MM.1S (cell line): ENCODE measurements around the gene ID2.

Source experiments
- DNase-seq: peaks from one replicate; pipeline ENCODE4 v3.0.0-alpha.2; 2015
- H2AFZ ChIP-seq: fragments of 300-600 bp; sonication (generic); 2 replicates; pipeline ENCODE4 v1.6.0; 2016; ENCODE audit warnings: antibody characterized with exemption, low read length
- H3F3A ChIP-seq: fragments of 300-600 bp; sonication (generic); 2 replicates; pipeline ENCODE4 v1.6.1; 2016; ENCODE audit warnings: mild to moderate bottlenecking, antibody characterized with exemption, low read length, moderate library complexity, mixed read lengths; ENCODE audit not compliant: insufficient read depth
- H3K27ac ChIP-seq: fragments of 300-600 bp; sonication (generic); 2 replicates; pipeline ENCODE4 v1.5.1; 2016; ENCODE audit warnings: mild to moderate bottlenecking, low read length
- H3K27me3 ChIP-seq: fragments of 300-600 bp; sonication (generic); replicated peaks from 2 replicates; pipeline ENCODE4 v1.6.0; 2016; ENCODE audit warnings: low read length; ENCODE audit not compliant: insufficient read depth
- H3K36me3 ChIP-seq: fragments of 300-600 bp; sonication (generic); replicated peaks from 2 replicates; pipeline ENCODE4 v1.6.1; 2016; ENCODE audit warnings: mild to moderate bottlenecking, low read length, mixed read lengths; ENCODE audit not compliant: insufficient read depth
- H3K4me1 ChIP-seq: fragments of 300-600 bp; sonication (generic); 2 replicates; pipeline ENCODE4 v1.6.1; 2016; ENCODE audit warnings: low read length, mixed read lengths
- H3K4me2 ChIP-seq: fragments of 300-600 bp; sonication (generic); 2 replicates; pipeline ENCODE4 v1.6.0; 2016; ENCODE audit warnings: low read depth, low read length
- H3K4me3 ChIP-seq: fragments of 300-600 bp; sonication (generic); 2 replicates; pipeline ENCODE4 v1.5.1; 2016; ENCODE audit warnings: low read length, mixed read lengths
- H3K79me2 ChIP-seq: fragments of 300-600 bp; sonication (generic); 2 replicates; pipeline ENCODE4 v1.6.1; 2016; ENCODE audit warnings: mixed run types, low read length, mixed read lengths
- H3K9ac ChIP-seq: fragments of 300-600 bp; sonication (generic); 2 replicates; pipeline ENCODE4 v1.6.1; 2016; ENCODE audit warnings: low read length, mixed read lengths
- H3K9me2 ChIP-seq: fragments of 300-600 bp; sonication (generic); replicated peaks from 2 replicates; pipeline ENCODE4 v1.6.1; 2016; ENCODE audit warnings: mild to moderate bottlenecking, low read length, mixed read lengths; ENCODE audit not compliant: insufficient read depth
- H3K9me3 ChIP-seq: fragments of 300-600 bp; sonication (generic); replicated peaks from 2 replicates; pipeline ENCODE4 v1.6.1; 2016; ENCODE audit warnings: mild to moderate bottlenecking, low read length, mixed read lengths; ENCODE audit not compliant: insufficient read depth
- H4K20me1 ChIP-seq: fragments of 300-600 bp; sonication (generic); 2 replicates; pipeline ENCODE4 v1.6.1; 2016; ENCODE audit warnings: mild to moderate bottlenecking, low read length, moderate library complexity, mixed read lengths; ENCODE audit not compliant: insufficient read depth
- CTCF ChIP-seq: fragments of 300-600 bp; sonication (generic); IDR thresholded peaks from 2 replicates; pipeline ENCODE4 v1.5.1; 2016; ENCODE audit warnings: antibody characterized with exemption, low read length, mixed read lengths
- EZH2 ChIP-seq: fragments of 300-600 bp; sonication (generic); optimal IDR thresholded peaks from 2 replicates; pipeline ENCODE3; 2017; ENCODE audit warnings: low read depth, mild to moderate bottlenecking, antibody characterized with exemption, low read length, mixed read lengths
- EZH2phosphoT487 ChIP-seq: fragments of 300-600 bp; sonication (generic); IDR thresholded peaks from 2 replicates; pipeline ENCODE4 v1.6.1; 2018; ENCODE audit warnings: antibody characterized with exemption, low read length

The ID2 gene

GRCh38 chr2:8684540-8684877, 2.7 kb downstream of the ID2 start:
- Histone ChIP-seq H3K4me3 (peak overlapping the region; percentile 55; the same call in 1 of the 2 replicates), H3K4me2 (peak overlapping the region; percentile 79), H3K27ac (peak overlapping the region; percentile 67; the same call in 1 of the 2 replicates), H4K20me1 (no peaks in the 10 kb centered on the region), H2AFZ (no peak overlapping the region), H3K9ac (peak overlapping the region; percentile 52), H3K9me3 (no peaks in the 10 kb centered on the region), H3K9me2 (no peaks in the 10 kb centered on the region), H3F3A (peaks cover 27% of the 10 kb centered on the region), H3K4me1 (peaks cover 10% of the 10 kb centered on the region; the same call in 1 of the 2 replicates), H3K36me3 (no peaks in the 10 kb centered on the region), H3K79me2 (peaks cover 19% of the 10 kb centered on the region), H3K27me3 (no peaks in the 10 kb centered on the region)
- DNase-seq = peak; percentile 63
- no peak for TF ChIP-seq CTCF
- no peak for TF ChIP-seq EZH2
- no peak for TF ChIP-seq EZH2phosphoT487

GRCh38 chr2:8684878-8685696, 3.2 kb downstream of the ID2 start:
- peak overlapping the region; percentile 79 for H3K4me2 ChIP-seq
- TF ChIP-seq EZH2phosphoT487 = no peak
- no peak for TF ChIP-seq EZH2
- TF ChIP-seq CTCF = no peak
- peak overlapping the region; percentile 52 for H3K9ac ChIP-seq
- H3K9me2 ChIP-seq = no peaks in the 10 kb centered on the region
- peak; percentile 63 for DNase-seq
- H3K27ac ChIP-seq = peak overlapping the region; percentile 67; the same call in 1 of the 2 replicates
- no peaks in the 10 kb centered on the region for H3K36me3 ChIP-seq
- peak overlapping the region; percentile 38; the same call in 1 of the 2 replicates for H2AFZ ChIP-seq
- H3F3A ChIP-seq = peaks cover 25% of the 10 kb centered on the region
- H3K9me3 ChIP-seq = no peaks in the 10 kb centered on the region
- peak overlapping the region; percentile 55 for H3K4me3 ChIP-seq
- H3K79me2 ChIP-seq = peaks cover 19% of the 10 kb centered on the region
- H3K27me3 ChIP-seq = no peaks in the 10 kb centered on the region
- no peaks in the 10 kb centered on the region for H4K20me1 ChIP-seq
- H3K4me1 ChIP-seq = peaks cover 6% of the 10 kb centered on the region; the same call in 1 of the 2 replicates

GRCh38 chr2:8685697-8686358, 4.0 kb downstream of the ID2 start:
- Histone ChIP-seq H3K4me2 (peak overlapping the region; percentile 79), H4K20me1 (no peaks in the 10 kb centered on the region), H3K9me3 (no peaks in the 10 kb centered on the region), H3K4me3 (peak overlapping the region; percentile 55), H3K79me2 (peaks cover 19% of the 10 kb centered on the region), H2AFZ (0 out of 2 replicates have a peak overlapping the region, but pooled peaks have one; percentile 32), H3K27me3 (no peaks in the 10 kb centered on the region), H3K4me1 (no peaks in the 10 kb centered on the region), H3K36me3 (no peaks in the 10 kb centered on the region), H3K27ac (peak overlapping the region; percentile 67; the same call in 1 of the 2 replicates), H3K9me2 (no peaks in the 10 kb centered on the region), H3F3A (peaks cover 17% of the 10 kb centered on the region), H3K9ac (peak overlapping the region; percentile 39; the same call in 1 of the 2 replicates)
- no peak for TF ChIP-seq EZH2phosphoT487
- TF ChIP-seq EZH2 = no peak
- peak; percentile 84 for TF ChIP-seq CTCF
- peak; percentile 68 for DNase-seq
